IMR-90 (cell line): ENCODE data around the gene RAPGEFL1.

ENCODE experiments used
- BHLHE40 ChIP-seq: fragments of 150-350 bp; IDR thresholded peaks from 2 replicates; pipeline ENCODE4 v1.6.1; 2016; ENCODE audit warnings: mild to moderate bottlenecking, low read depth, low read length
- CEBPB ChIP-seq: IDR thresholded peaks from 2 replicates; pipeline ENCODE4 v1.6.1; 2012; ENCODE audit warnings: low read depth, low read length, improper control_type of control experiment
- POLR2A ChIP-seq: IDR thresholded peaks from 2 replicates; pipeline ENCODE4 v1.6.1; 2012; ENCODE audit warnings: mild to moderate bottlenecking, low read depth, low read length
- RCOR1 ChIP-seq: IDR thresholded peaks from 2 replicates; pipeline ENCODE4 v1.6.1; 2012; ENCODE audit warnings: mild to moderate bottlenecking, low read length, improper control_type of control experiment; ENCODE audit not compliant: insufficient replicate concordance
- RFX5 ChIP-seq: IDR thresholded peaks from 2 replicates; pipeline ENCODE4 v1.8.0; 2012; ENCODE audit warnings: low read depth, mild to moderate bottlenecking, low read length, moderate library complexity
- TF ChIP-seq, protein P1 (sequence below): conservative IDR thresholded peaks from 2 replicates; pipeline ENCODE4 v1.5.1; 2012; ENCODE audit warnings: mild to moderate bottlenecking, low read depth, low read length, improper control_type of control experiment

DNA sequence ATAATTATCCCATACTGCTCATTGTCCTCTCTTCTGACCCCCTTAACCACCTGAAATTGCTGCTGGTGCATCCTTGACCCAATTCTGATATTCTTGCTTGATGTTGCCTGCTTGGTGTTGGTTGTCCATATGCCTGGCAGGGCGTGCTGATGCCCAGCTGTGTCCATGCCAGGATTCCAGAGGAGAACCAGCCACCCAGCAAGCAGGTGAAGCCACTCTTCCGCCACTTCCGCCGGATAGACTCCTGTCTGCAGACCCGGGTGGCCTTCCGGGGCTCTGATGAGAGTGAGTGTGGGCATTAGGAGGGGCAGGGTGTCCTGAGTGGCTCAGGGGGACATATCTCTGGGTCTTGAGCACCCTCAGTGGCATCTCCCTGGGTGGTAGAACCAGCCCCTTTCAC is 11.4 kb downstream of the RAPGEFL1 start:
- TF ChIP-seq CEBPB (no peak), RCOR1 (no peak), RFX5 (no peak), POLR2A (no peak), BHLHE40 (no peak)
- TF ChIP-seq, protein P1, sequence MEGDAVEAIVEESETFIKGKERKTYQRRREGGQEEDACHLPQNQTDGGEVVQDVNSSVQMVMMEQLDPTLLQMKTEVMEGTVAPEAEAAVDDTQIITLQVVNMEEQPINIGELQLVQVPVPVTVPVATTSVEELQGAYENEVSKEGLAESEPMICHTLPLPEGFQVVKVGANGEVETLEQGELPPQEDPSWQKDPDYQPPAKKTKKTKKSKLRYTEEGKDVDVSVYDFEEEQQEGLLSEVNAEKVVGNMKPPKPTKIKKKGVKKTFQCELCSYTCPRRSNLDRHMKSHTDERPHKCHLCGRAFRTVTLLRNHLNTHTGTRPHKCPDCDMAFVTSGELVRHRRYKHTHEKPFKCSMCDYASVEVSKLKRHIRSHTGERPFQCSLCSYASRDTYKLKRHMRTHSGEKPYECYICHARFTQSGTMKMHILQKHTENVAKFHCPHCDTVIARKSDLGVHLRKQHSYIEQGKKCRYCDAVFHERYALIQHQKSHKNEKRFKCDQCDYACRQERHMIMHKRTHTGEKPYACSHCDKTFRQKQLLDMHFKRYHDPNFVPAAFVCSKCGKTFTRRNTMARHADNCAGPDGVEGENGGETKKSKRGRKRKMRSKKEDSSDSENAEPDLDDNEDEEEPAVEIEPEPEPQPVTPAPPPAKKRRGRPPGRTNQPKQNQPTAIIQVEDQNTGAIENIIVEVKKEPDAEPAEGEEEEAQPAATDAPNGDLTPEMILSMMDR = no peak
